HUES48 (cell line): ENCODE results near the gene CASZ1.

Source experiments
- H3K27ac ChIP-seq: one replicate; pipeline ENCODE4 v1.7.0; 2013; ENCODE audit warnings: low read depth, low read length, inconsistent platforms
- H3K27me3 ChIP-seq: 2 replicates; pipeline ENCODE4 v1.6.1; 2013; ENCODE audit warnings: mild to moderate bottlenecking, low read length; ENCODE audit not compliant: control insufficient read depth, insufficient read depth
- H3K36me3 ChIP-seq: 2 replicates; pipeline ENCODE4 v1.6.1; 2013; ENCODE audit warnings: low read length; ENCODE audit not compliant: control insufficient read depth, insufficient read depth
- H3K4me1 ChIP-seq: 2 replicates; pipeline ENCODE4 v1.6.1; 2013; ENCODE audit warnings: mild to moderate bottlenecking, low read length; ENCODE audit not compliant: control insufficient read depth, insufficient read depth
- H3K4me3 ChIP-seq: 2 replicates; pipeline ENCODE4 v1.5.1; 2013; ENCODE audit warnings: mild to moderate bottlenecking, low read depth, low read length
- H3K9ac ChIP-seq: 2 replicates; pipeline ENCODE4 v1.6.1; 2013; ENCODE audit warnings: mild to moderate bottlenecking, low read depth, low read length, moderate library complexity
- H3K9me3 ChIP-seq: 2 replicates; pipeline ENCODE4 v1.6.1; 2013; ENCODE audit warnings: low read length; ENCODE audit not compliant: control insufficient read depth, insufficient read depth

Gene CASZ1

DNA sequence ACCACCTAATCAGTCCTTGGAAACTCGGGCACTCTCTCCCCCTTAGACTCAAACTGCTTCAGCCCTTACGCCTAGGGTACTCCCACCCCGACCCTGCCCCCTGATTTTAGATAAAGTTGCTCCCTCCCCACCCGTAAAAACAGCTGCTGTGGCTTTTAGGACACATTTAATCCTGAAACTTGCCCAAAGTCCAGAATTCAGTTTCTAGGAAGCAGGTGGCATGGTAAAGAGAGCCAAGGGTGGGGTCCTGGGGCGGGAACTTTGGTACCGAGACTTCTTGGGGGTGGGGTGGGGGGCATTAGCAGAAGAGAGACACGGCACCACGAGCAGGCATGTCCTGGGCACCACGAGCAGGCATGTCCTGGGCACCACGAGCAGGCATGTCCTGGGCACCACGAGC lies 52.4 kb downstream of the CASZ1 start:
- Histone ChIP-seq H3K9me3 (no peaks in the 10 kb centered on the region), H3K27ac (no peak overlapping the region), H3K36me3 (no peaks in the 10 kb centered on the region), H3K4me3 (no peak overlapping the region), H3K27me3 (no peaks in the 10 kb centered on the region), H3K4me1 (no peaks in the 10 kb centered on the region; the same call in 1 of the 2 replicates), H3K9ac (no peak overlapping the region)

DNA sequence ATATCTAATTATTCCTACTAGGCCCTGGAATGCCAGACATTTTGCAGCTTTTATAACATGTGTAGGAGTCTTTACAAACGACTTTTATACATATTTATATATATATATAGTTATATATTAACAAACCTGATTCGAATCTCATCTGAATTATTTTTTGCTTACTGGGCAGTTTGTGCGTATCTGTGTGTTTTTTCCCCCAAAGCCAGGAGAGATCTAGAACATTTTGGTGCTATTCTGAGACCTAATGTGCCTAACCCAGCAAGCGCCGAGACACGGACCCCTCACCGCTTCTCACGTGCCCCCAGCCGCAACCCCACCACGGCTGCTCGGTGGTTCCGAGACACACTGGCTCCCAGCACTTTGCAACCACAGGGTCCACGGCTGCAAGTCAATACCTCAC lies 54.8 kb downstream of the CASZ1 start:
- H3K27ac ChIP-seq = no peak overlapping the region
- no peak overlapping the region for H3K9ac ChIP-seq
- no peak overlapping the region for H3K4me3 ChIP-seq
- H3K36me3 ChIP-seq = no peaks in the 10 kb centered on the region
- no peaks in the 10 kb centered on the region for H3K9me3 ChIP-seq
- H3K4me1 ChIP-seq = peaks cover 13% of the 10 kb centered on the region
- H3K27me3 ChIP-seq = no peaks in the 10 kb centered on the region

GRCh38 chr1:10740123-10740522 lies 56.3 kb downstream of the CASZ1 start:
- H3K4me1 ChIP-seq = peaks cover 18% of the 10 kb centered on the region
- no peak overlapping the region for H3K27ac ChIP-seq
- H3K27me3 ChIP-seq = no peaks in the 10 kb centered on the region
- H3K9ac ChIP-seq = no peak overlapping the region
- no peak overlapping the region for H3K4me3 ChIP-seq
- no peaks in the 10 kb centered on the region for H3K9me3 ChIP-seq
- no peaks in the 10 kb centered on the region for H3K36me3 ChIP-seq

GRCh38 chr1:10739589-10739988 lies 56.9 kb downstream of the CASZ1 start:
- Histone ChIP-seq H3K4me1 (peaks cover 23% of the 10 kb centered on the region), H3K27me3 (no peaks in the 10 kb centered on the region), H3K4me3 (no peak overlapping the region), H3K27ac (no peak overlapping the region), H3K36me3 (no peaks in the 10 kb centered on the region), H3K9me3 (no peaks in the 10 kb centered on the region), H3K9ac (no peak overlapping the region)

- H3K4me3 ChIP-seq = no peak overlapping the region
- no peaks in the 10 kb centered on the region for H3K27me3 ChIP-seq
- H3K9me3 ChIP-seq = no peaks in the 10 kb centered on the region
- no peaks in the 10 kb centered on the region for H3K36me3 ChIP-seq
- no peak overlapping the region for H3K27ac ChIP-seq
- H3K9ac ChIP-seq = no peak overlapping the region
- H3K4me1 ChIP-seq = peaks cover 34% of the 10 kb centered on the region
These were observed 58.1 kb downstream of the CASZ1 start for GRCh38 chr1:10738061-10739058.

GRCh38 chr1:10737651-10738050 lies 58.8 kb downstream of the CASZ1 start:
- H3K4me1 ChIP-seq = peaks cover 34% of the 10 kb centered on the region
- no peaks in the 10 kb centered on the region for H3K27me3 ChIP-seq
- no peak overlapping the region for H3K27ac ChIP-seq

DNA sequence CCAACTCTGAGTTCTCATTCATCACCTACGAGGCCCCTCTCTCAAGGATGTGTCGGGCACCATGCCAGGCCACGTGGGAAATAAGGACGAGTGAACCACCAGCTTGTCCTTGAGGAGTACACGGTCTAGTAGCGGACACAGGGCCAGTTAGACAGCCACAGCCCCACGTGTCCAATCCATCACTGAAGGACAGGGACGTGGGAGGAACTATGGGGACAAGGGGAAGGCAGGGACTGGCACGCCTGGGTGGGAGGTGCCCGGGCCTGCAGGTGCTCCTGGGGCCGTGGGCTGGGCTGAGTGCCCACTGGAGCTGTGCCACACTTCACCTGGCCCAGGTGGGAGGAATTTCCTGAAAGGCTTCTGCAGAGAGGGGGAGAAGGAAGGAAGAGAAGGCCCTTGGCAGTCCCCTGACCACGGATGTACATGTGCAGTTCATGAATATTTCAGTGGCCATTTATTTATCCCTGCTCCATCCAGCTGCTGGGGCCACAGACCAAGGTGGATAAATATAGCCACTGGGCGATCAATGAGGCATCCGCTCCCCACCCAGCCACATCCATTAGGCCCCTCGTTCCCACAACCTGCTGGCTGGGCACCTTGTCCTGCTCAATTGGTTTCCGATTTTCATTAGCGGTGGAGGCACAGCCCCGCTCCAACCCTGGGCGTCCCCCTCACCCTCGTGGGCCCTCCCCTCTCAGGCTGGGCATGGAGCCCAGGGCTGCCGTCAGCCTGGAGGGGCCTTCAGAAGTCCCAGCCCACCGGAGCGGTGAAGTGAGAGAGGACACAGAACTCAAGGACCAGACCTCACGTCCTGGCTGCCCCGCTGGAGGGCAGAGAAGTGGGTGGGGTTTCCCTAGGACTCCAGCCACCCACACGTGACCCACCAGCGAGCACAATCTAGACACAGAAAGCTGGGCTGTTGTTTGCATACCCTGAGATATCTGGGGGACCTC lies 59.5 kb downstream of the CASZ1 start:
- Histone ChIP-seq H3K27me3 (no peaks in the 10 kb centered on the region), H3K9ac (no peak overlapping the region)

More at GRCh38 chr1:10737651-10738050, 58.8 kb downstream of the CASZ1 start:
- Histone ChIP-seq H3K36me3 (no peaks in the 10 kb centered on the region), H3K4me3 (no peak overlapping the region), H3K9ac (no peak overlapping the region), H3K9me3 (no peaks in the 10 kb centered on the region)

GRCh38 chr1:10735563-10736305 lies 60.7 kb downstream of the CASZ1 start:
- Histone ChIP-seq H3K27ac (no peak overlapping the region), H3K9ac (no peak overlapping the region)

More for the DNA sequence above, 59.5 kb downstream of the CASZ1 start:
- Histone ChIP-seq H3K27ac (no peak overlapping the region), H3K4me1 (peaks cover 34% of the 10 kb centered on the region), H3K36me3 (no peaks in the 10 kb centered on the region), H3K9me3 (no peaks in the 10 kb centered on the region), H3K4me3 (no peak overlapping the region)

GRCh38 chr1:10734962-10735544 lies 61.4 kb downstream of the CASZ1 start:
- Histone ChIP-seq H3K27me3 (no peaks in the 10 kb centered on the region), H3K9me3 (no peaks in the 10 kb centered on the region), H3K27ac (peak overlapping the region; percentile 37), H3K4me1 (peaks cover 34% of the 10 kb centered on the region), H3K4me3 (no peak overlapping the region), H3K9ac (no peak overlapping the region), H3K36me3 (no peaks in the 10 kb centered on the region)

More at GRCh38 chr1:10735563-10736305, 60.7 kb downstream of the CASZ1 start:
- Histone ChIP-seq H3K4me3 (no peak overlapping the region), H3K36me3 (no peaks in the 10 kb centered on the region), H3K4me1 (peaks cover 34% of the 10 kb centered on the region), H3K9me3 (no peaks in the 10 kb centered on the region), H3K27me3 (no peaks in the 10 kb centered on the region)

DNA sequence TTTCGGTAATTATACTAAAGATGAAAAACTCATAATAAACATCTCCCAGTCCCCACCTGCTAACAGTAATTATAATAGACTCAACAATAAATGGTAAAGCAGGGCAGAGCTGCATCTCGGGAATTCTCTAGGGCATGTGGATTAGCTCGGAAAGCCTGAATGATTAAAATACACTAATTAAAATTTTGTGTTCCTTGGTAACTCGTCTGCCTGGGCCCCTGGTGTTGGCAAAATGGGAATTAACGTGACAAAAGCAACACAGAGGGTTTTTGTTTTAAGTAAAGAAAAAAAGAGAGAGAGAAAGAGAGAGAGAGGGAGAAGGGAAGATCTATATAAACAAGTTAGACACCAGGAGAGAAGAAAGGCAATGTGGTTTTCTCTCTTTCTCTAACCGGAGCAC lies 62.1 kb downstream of the CASZ1 start:
- peaks cover 35% of the 10 kb centered on the region for H3K4me1 ChIP-seq
- H3K9me3 ChIP-seq = no peaks in the 10 kb centered on the region
- H3K27me3 ChIP-seq = no peaks in the 10 kb centered on the region
- no peak overlapping the region for H3K4me3 ChIP-seq
- H3K9ac ChIP-seq = no peak overlapping the region
- no peaks in the 10 kb centered on the region for H3K36me3 ChIP-seq
- H3K27ac ChIP-seq = peak overlapping the region; percentile 37
